GM21390 (cell line): ENCODE measurements around the gene IFFO2.

Experiments
- ATAC-seq: cut with Tn5 transposase; IDR thresholded peaks from one replicate; pipeline ENCODE4 v1.9.1; 2021; ENCODE audit not compliant: unreplicated experiment

The IFFO2 gene

DNA sequence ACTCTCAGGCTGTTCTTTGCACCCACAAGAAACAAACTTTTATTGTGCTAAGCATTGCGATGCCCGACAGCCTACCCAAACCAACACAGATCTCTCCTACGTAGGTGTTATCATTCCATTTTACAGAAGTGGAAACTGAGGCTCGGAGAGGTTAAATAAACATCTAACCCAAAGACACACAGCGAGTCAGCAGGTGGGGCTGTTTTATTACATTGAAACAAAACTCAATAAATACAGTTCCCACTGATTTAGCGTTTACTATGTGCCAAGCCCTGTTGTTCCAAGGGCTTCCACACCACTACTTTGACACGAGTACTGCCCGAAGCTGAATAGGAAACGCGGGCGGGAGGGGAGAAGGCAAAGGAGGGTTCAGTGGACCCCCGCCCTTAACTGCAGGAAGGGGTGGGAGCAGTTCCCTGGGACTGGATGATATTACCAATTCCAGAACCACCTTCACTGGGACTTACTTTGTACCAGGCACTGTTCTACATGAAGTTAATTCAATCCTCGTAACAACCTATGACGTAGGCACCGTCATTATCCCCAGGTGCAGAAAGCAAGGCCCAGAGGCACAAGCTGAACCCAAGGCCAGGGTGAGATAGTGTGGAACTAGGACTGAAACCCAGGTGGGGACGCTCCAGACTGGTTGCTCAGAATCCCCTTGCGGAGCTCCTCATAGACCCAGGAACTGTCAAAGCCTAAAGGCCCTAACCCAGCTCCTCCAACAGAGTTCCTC is 34.8 kb downstream of the IFFO2 start:
- ATAC-seq: no peak

DNA sequence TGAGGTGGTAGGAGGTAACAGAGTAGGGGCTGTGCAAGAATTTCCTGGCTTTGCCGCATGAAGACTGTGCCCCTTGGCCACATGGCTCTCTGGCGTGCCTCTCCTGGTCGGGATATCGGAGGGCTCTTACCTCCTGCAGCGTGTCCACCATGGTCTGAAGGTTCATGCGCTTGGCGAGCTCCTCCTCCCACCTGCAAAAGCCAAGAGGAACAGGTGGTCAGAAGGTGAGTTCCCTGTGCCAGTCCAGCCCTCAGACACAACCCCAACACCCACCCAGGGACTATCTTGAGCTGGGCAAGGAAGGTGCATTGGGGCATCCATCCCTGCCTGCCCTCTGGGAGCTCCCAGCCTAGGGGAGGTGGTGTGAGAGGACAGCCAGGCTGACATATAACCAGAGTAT is 35.5 kb downstream of the IFFO2 start:
- ATAC-seq: no peak

DNA sequence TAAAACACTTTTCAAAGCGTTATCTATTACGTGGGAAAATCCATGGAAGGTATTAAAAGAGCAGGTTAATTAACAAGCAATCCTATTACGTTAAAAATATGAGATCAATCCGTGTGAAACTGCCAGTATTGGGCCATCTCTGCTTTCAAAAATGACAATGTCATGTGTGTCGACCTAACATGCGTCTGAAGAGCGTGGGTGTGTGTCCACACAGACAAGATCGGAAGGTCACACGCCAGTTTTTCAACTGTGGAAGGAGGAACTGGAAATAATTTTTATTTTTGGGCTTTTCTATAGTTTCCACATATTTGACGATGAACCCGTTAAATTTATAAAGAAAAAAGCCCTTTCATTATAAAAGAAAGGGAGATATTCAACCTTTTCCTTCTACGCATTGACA is 36.5 kb downstream of the IFFO2 start:
- no peak for ATAC-seq

DNA sequence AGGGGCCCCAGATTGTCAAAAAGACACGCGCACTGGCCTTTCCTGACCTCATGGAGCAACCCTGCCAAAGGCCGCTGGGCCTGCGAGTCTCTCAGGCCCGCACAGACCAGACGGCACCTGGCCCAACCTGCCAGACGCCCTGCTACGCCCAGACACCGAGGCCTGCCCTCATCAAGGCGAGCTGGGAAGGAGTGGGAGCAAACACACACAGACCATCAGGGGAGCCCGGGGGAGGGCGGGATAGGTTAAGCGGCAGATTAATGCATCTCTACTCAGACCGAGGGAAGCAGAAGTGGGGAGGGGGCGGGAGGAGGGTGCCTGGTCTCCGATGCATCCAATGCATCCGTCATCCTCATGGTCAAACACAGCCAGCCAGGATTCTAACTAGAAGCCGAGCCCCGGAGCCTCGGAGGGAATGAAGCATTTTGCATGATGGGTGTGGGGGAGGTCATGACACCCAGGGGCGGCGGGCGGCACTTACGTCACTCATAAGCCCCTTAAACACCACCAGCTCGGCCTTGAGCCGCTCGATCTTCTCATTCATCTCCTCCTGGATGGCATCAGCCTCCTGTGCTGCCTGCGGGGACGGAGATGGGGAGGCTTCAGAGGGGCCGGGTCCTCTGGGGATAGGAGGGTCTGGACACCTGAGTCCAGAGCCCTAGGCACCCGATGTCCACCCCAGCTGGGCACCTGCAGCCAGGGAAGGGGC is 37.1 kb downstream of the IFFO2 start:
- ATAC-seq: no peak

DNA sequence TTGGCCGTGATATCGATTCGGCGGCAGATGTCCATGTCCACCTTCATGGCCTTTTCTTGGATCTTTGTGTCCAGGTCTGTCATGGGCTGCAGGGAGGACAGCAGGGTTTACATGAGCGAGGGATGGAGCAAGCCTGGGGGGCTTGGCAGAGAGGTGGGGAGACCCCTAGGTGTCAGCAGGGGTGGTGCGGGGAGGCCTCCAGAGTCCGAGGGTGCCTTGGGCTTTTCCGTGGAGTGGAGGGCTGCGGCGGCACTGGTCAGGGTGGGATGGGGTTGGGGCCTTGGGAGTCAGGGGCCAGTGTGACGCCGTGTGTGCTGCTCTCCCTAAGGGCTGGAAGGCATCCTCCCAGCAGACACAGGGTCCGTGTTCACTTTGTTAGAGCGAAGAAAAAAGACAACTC is 38.1 kb downstream of the IFFO2 start:
- ATAC-seq: no peak

DNA sequence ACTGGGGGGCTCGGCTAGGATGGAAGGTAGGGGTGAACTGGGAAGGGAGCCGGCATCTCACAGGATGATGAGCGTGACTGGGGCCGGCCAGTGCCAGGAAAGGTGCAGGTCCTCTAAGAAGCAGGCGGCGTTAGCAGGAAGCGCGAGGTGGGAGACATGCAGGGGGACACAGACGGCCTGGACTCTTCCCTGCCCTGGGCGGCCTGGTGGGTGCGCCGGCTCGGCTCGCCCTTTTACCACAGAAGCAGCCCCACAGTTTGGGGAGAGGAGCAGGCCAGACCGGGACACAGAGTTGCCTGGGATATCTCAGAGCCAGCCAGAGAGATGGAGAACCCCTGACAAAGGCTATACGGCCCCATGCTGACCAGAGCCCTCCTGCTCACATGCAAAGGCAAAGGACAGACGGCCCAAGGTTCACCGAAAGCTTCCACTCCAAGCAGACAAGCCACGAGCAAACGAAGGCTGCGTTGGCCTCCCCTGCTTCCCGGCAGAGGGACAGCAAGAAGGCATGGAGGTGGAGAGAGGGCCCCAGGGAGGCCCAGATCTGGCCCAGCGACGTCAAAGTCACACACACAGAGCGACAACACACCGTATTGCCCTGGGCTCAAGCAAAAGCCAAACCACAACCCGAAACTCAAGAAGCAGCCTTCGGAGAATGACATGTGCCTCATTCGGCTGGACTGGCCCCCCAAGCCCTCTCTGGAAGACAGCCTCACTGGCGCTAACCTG is 39.2 kb downstream of the IFFO2 start:
- ATAC-seq: no peak

DNA sequence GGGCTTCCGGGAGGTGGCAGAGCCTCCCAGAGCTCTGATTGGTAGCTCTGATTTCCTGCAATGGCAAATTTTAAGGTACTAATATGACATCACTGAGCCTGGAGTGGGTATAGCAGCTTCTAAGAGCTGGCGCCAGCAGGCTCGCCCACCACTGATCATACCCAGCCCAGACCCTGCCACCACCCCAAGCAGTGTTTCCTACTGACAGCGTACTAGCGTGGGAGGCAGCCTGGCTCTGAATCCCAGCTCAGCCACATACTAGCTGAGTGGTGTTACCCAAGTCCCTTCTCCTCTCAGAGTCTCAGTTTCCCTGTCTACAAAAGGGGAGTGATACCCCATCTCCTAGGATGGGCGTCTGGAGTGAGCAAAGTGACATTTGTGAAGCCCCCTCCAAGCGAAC is 41.1 kb downstream of the IFFO2 start:
- no peak for ATAC-seq

DNA sequence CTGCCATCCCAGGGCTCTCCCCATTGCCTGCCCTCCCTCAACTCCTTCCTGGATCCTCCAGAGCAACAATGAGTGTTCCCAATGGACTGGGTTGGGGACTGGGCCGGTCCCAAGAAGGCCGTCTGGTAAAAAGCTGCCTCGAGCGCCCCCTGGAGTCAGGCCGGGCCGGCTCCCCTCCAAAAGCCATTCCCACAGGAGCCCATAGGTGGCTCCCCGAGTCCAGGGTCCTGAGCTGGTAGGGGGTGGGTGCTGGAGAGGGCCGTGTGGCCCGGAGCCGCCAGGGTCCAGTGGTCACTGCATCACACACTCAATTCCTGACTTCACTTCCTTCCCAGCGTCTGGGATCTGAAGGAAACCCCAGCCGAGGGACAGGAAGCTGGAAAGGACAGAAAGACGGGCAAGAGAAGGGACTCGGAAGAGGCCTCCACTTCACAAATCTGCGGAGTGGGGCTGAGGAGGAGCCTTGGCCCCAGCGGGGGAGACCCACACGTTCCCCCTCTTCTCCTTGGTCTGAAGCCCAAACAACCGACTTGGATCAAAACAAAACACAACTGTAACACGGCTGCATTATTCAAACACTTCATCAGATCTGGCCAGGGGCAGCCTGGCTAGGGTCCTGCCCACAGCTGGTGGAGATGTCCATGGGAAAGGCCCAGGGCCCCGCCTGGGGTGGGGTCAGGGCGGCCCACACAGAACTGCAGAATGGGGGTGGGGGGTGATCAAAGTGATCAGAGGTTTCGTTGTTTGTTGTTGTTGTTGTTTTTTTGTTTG is 43.2 kb downstream of the IFFO2 start:
- no peak for ATAC-seq

DNA sequence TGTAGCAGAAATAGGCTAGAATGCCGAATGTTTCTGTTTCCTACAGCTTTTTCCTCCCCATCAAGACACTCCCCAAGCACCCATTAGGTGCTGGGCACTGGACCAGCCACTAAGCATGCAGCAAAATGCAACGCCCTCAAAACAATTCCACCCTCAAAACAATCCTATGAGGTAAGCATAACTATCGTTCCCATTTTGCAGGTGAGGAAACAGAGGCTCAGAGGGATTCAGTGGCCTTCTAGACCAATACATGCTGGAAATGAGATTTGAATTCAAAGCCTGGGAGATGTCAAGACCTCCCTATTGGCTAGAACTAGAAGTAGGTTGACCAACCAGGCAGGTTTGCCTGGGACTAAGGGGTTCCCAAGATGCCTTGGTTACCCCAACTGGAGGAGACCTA is 43.9 kb downstream of the IFFO2 start:
- ATAC-seq: no peak

DNA sequence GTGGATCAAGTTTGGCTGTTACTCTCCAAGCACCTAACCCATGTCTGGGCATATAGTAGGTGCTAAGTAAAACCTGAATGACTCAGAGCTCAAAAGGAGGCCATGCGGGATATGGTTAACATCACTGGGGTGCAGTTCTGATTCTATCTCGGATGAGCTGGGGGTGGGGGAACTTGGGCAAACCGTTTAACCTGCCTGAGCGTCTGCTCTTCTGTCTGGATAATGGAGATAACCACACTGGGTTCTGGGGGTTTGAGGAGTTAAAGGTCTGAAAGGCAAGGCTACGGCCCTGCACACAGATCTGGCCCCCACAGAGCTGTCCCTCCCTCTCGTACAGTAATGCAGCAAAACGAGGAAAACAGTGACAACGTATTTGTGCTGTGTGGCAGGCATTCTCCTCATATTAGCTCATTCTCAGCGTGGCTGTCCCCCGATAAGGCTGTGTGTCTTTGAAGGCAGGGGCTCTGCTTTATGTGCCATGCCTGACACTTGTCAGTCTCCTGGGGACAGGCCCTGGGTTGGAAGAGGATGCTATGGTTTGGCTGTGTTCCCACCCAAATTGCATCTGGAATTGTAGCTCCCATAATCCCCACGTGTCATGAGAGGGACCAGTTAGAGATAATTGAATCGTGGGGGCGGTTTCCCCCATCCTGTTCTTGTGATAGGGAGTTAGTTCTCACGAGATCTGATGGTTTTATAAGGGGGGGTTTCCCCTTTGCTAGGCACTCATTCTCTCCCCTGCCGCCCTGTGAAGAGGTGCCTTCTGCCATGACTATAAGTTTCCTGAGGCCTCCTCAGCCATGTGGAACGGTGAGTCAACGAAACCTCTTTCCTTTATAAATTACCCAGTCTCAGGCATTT is 47.3 kb downstream of the IFFO2 start:
- ATAC-seq: no peak

DNA sequence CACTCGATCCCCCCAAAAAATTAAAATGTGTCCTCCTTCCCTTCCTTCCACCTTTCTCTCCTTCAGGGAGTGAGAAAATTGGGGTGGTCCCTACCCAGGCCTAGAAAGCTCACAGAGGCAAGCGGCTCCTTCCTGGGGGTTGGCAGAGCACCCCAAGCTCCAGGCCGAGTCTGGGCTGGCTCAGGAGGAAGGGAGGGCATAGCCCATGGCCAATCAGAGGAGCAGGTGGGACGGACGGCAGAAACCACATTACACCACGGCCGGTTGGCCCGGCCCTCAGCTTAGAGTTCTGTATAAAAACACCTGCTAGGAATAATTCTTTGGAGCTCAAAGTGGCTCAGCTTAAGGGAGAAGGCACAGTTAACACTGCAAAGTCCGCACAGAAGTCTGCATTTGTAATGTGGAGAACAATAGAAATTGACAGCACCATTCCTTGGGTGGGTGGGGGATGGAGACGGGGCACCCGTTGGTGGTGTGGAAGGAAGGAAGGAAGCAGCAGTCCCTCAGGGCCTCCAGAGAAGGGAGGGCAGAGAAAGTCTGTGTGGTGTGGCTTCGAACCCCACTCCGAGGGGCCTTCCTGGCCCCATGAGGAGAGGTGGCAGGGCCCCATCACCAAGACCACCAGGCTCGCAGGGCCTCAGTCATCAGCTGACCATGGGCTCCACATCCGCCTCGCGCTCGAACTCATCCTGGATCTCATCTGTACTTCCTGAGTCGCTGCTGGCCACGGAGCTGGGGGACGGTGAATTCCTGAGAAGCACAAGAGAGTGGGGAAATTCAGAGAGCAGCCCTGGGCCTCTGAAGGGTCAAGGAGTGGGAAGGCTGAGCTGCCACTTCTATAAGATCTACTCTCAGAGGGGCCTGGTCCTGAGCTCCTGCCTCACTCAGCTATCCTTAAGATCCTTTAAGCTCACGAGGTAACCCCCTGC is 48.3 kb downstream of the IFFO2 start:
- ATAC-seq: no peak

DNA sequence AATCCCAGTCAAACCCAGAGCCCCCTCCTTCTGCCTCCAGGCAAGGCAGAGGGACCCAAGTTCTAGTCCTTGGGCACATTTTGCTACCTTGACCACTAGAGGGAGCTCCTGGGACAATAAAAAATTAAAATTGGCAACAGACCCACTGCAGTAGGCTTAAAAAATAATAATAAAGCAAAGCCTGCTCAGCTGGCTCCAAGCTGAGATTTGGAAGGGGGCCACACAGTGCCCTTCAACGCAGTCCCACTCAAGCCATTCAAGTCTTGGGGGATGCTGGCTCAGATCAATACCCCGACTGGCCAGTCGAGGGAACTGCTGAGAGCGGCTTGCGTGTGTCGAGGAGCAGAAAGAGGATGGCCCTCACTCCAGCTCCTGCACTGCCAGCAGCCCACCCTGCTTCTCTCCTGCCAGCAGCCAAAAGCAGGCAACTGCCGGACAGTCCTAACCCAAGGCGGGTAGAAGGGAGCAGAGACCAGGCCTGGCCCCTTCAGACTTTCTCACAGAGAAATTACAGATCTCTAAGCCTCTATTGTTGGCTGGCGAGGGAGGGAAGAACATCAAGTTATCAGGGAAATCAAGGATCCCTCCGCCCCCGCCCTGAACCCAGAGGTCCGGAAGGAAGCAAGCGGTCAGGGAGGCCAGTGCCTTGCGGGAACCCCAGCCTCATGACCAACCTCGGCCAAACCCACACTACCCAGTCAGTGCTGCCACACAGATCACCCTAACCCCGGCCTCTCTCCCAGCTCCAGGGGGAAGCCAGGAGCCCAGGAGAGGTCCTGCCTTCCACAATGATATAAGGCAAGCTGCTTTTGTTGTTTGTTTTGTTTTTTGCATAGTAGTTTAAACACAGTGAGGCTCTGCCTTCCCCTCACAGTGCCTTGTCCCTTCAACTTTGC is 49.2 kb downstream of the IFFO2 start:
- no peak for ATAC-seq

DNA sequence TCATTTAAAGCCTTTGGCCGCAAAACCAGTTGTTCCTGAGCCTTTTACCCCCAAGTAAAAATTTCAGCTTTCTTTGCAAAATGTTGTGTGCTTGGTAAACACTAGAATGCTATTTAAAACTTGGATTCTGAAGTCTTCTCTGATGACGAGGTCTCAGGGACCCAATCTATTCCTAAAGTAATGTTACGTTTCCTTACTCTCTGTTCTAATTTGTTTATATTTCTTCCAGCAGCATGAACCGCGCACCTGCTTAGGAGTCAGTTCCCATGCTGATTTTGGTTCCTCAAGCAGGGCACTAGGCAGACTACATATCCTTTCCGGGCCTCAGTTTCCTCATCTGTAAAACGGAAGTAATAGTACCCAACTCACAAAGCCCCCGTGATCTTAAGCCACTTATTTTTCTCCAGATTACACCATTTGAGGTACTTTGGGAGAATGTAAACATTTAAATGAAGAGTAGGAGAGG is 53.2 kb downstream of the IFFO2 start:
- ATAC-seq: no peak

DNA sequence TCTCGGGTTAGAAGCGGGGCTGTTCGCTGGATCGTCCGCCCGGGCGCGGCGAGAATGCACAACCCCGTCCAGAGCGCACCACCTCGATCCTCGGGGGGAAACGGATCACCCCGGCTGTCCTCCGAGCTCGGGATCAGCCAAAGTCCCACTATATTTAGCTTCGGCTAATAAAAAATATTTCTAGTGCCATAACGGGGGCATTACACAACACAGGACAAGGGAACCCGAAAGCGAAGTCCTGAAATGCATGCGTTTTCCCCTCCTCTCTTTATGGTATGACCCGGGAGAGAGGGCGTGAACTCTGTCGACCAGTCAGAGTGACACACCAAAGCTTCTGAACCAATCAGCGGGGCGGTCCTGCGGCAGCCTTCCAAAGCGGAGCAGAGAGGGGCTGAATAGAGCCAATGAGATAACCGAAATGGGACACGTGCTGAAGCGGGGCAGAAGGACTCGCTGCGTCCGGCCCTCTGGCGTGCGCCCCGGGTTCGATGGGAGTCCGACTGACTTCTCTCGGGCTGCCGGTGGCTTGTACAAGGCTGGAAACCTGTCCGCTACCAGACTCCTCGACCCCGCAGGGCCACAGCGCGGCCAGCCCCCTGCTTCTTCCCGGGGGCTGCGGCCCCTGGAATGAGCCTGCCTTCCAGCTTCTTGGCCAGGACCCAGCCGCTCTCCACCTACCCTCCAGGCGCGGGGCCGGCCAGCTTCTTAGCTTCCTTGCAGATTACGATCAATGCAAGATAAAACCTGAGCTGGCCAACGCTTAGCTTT is 53.8 kb downstream of the IFFO2 start, which contains the start of gene ALDH4A1:
Gene ALDH4A1 (minus strand): TSS at position 33 of the 768 bp plus-strand sequence. CDS start 32 bp downstream, at position 1.
- ATAC-seq: peak; percentile 95

DNA sequence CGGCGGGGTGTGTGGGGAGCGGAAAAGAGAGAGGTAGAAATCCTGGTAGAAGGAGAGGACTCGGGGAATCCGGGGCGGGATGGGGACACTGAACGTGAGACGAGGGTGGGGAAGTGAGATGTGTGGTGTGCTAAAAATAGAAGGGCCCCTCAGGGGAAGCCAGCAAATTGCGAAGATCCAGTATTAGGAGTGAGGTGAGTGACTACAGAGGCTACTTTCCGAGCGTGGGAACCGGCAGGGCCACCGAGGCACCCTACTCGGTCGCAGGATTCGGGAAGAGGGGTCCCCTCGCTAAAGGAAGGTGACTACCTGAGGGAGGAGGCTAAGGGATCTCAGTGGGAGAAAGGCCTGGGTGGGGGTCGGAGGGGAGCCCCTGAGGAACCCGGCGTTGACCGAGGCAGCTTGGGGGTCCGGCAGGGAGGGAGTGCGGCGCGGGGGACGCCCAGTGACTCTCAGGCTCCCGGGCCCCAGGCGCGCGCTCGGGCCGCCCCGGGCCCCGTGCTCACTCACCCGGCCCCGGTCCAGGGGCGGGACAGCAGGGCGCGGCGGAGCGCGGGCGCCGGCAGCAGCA is 54.4 kb downstream of the IFFO2 start:
- ATAC-seq: no peak

DNA sequence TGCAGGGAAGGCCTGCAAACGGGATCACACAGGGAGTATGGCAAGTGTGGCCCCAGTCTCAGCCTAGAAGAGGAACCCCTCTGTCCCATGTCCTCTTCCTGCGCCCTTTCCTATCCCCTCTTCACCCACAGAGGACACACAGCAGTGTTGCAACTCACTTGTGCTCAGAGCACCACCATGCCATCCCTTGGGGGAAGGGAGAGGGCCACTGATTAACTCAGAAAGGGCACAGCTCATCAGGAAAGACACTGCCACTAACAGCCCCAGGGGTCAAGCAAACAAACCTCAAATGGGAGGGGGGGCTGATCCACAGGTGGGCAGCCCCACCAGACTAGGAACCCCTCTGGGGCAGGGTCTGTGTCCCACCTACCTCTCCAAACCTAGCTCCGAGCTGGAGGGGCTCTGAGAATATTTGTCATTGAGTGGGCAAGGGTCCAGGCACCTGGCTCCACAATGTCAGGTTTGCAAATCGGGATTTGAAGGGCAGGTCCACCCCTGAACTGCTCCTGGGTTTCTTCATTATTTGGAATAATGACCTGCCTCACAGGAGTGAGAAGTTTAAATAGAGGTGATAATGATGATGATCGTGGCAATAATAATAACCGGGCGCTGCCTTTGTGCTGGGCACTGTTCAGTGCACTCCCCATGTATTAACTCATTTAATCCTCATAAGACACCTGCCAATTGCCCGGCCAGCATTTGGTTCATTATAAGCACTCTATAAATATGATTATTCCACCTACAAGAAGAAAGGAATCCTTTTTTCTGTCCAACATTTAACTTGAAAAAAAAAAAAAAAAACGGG is 55.1 kb downstream of the IFFO2 start:
- ATAC-seq: no peak
